ENCODE data around the gene LUZP2. TPM values are rescaled to one million over a fixed set of nuclear protein-coding genes. Genes with fewer than 3 reads are reported as not detected.

LUZP2 gene
- total and polyA plus RNA-seq, 2 of the 8 experiments (the other 6 are each of a cell fraction or from before 2014, with no cell fraction given) = 0.79 to 1.5 TPM

- TF ChIP-seq CHD7 (IDR thresholded peaks at IDR 0.05; ENCODE audit: insufficient replicate concordance, low read length) (no peak), TAF7 (optimal IDR thresholded peaks at IDR 0.05; ENCODE audit: borderline replicate concordance, low read depth, low read length) (no peak), BRCA1 (IDR thresholded peaks at IDR 0.05; ENCODE audit: low read depth, low read length) (no peak), CHD2 (IDR thresholded peaks at IDR 0.05; ENCODE audit: low read length) (no peak), SIX5 (IDR thresholded peaks at IDR 0.05; ENCODE audit: low read depth, low read length) (no peak), RXRA (IDR thresholded peaks at IDR 0.05; ENCODE audit: insufficient read depth, low read depth, low read length) (no peak), SRF (IDR thresholded peaks at IDR 0.05; ENCODE audit: low read depth, low read length) (no peak), ATF3 (IDR thresholded peaks at IDR 0.05; ENCODE audit: insufficient read depth, low read depth, low read length) (no peak)
These were observed 170.6 kb downstream of the LUZP2 start (continued) for GRCh38 chr11:24667353-24667968.

All from H1 (cell line).